DND-41 (cell line): ENCODE results near the gene CCDC69.
"Not testable (repeated sequence)": the region's sequence is repeated elsewhere in the genome, so short reads cannot be mapped to it uniquely, and the experiment has no call there.

ENCODE experiments used
- ATAC-seq: fragments of 200-7000 bp; cut with Tn5 transposase; 3 replicates; pipeline ENCODE4 v1.9.1; 2021; ENCODE audit warnings: low read depth; ENCODE audit not compliant: insufficient read depth
- DNase-seq: peaks from one replicate; pipeline ENCODE4 v3.0.0-alpha.2; 2020
- H2AFZ ChIP-seq: 2 replicates; pipeline ENCODE4 v1.6.0; 2012; ENCODE audit warnings: low read depth, low read length
- H3K27ac ChIP-seq: 2 replicates; pipeline ENCODE4 v1.5.1; 2012; ENCODE audit warnings: low read length, inconsistent platforms
- H3K27me3 ChIP-seq: fragments of 200-600 bp; sonication (generic); 2 replicates; pipeline ENCODE4 v1.6.0; 2012; ENCODE audit warnings: low read length, mild to moderate bottlenecking, inconsistent platforms; ENCODE audit not compliant: insufficient read depth, poor library complexity
- H3K36me3 ChIP-seq: 2 replicates; pipeline ENCODE4 v1.5.1; 2012; ENCODE audit warnings: low read length, inconsistent platforms; ENCODE audit not compliant: insufficient read depth
- H3K4me1 ChIP-seq: 2 replicates; pipeline ENCODE4 v1.5.1; 2012; ENCODE audit warnings: mild to moderate bottlenecking, low read length; ENCODE audit not compliant: insufficient read depth
- H3K4me2 ChIP-seq: 2 replicates; pipeline ENCODE4 v1.6.0; 2012; ENCODE audit warnings: mild to moderate bottlenecking, moderate library complexity, low read length, inconsistent platforms; ENCODE audit not compliant: insufficient read depth
- H3K4me3 ChIP-seq, 2 experiments: fragments of 200-600 bp in 1 of 2; shearing (Covaris generic) in 1 of 2; 2 replicates each; pipeline ENCODE4 v1.5.1; 2012 to 2016; ENCODE audit warnings: inconsistent platforms in 2 of 2, low read length in 2 of 2, mild to moderate bottlenecking in 2 of 2, low read depth in 1 of 2, moderate library complexity in 1 of 2
- H3K79me2 ChIP-seq: 2 replicates; pipeline ENCODE4 v1.6.0; 2012; ENCODE audit warnings: low read length, inconsistent platforms; ENCODE audit not compliant: insufficient read depth
- H3K9ac ChIP-seq: 2 replicates; pipeline ENCODE4 v1.6.0; 2012; ENCODE audit warnings: low read depth, mild to moderate bottlenecking, inconsistent platforms, low read length, moderate library complexity
- H3K9me3 ChIP-seq: 2 replicates; pipeline ENCODE4 v1.5.1; 2012; ENCODE audit warnings: low read length, moderate library complexity, mild to moderate bottlenecking, inconsistent platforms; ENCODE audit not compliant: insufficient read depth, severe bottlenecking
- H4K20me1 ChIP-seq: 2 replicates; pipeline ENCODE4 v1.6.0; 2012; ENCODE audit warnings: low read length; ENCODE audit not compliant: insufficient read depth
- CTCF ChIP-seq: IDR thresholded peaks from 2 replicates; pipeline ENCODE4 v1.5.1; 2012; ENCODE audit warnings: borderline replicate concordance, low read length, moderate library complexity, mild to moderate bottlenecking; ENCODE audit not compliant: poor library complexity, severe bottlenecking; ENCODE audit errors: extremely low read depth
- EZH2 ChIP-seq: IDR thresholded peaks from 3 replicates; pipeline ENCODE4 v1.6.1; 2012; ENCODE audit warnings: borderline replicate concordance, low read depth, mild to moderate bottlenecking, moderate library complexity, low read length, inconsistent platforms; ENCODE audit not compliant: severe bottlenecking

Gene CCDC69

GRCh38 chr5:151238303-151238741 lies 14.4 kb upstream of the CCDC69 start:
- Histone ChIP-seq H3K4me2 (no peak overlapping the region), H3K4me3 (no peak overlapping the region), H3K9me3 (no peaks in the 10 kb centered on the region), H3K9ac (no peak overlapping the region), H3K79me2 (peaks cover 100% of the 10 kb centered on the region), H3K4me1 (peaks cover 13% of the 10 kb centered on the region; the same call in 1 of the 2 replicates), H3K36me3 (peaks cover 99% of the 10 kb centered on the region), H4K20me1 (peaks cover 76% of the 10 kb centered on the region), H3K27ac (peak overlapping the region; percentile 25), H3K27me3 (no peaks in the 10 kb centered on the region), H2AFZ (no peak overlapping the region)
- no peak for TF ChIP-seq CTCF
- TF ChIP-seq EZH2 = no peak
- ATAC-seq (no peak), DNase-seq (no peak)

GRCh38 chr5:151237685-151238084 lies 13.8 kb upstream of the CCDC69 start:
- Histone ChIP-seq H3K36me3 (peaks cover 99% of the 10 kb centered on the region), H4K20me1 (peaks cover 77% of the 10 kb centered on the region), H3K27me3 (no peaks in the 10 kb centered on the region), H3K9ac (no peak overlapping the region), H3K79me2 (peaks cover 100% of the 10 kb centered on the region), H3K27ac (0 out of 2 replicates have a peak overlapping the region, but pooled peaks have one; percentile 3), H3K4me1 (peaks cover 17% of the 10 kb centered on the region; the same call in 1 of the 2 replicates), H2AFZ (no peak overlapping the region), H3K9me3 (no peaks in the 10 kb centered on the region), H3K4me2 (no peak overlapping the region), H3K4me3 (no peak overlapping the region)
- TF ChIP-seq CTCF = no peak
- DNase-seq = no peak
- no peak for ATAC-seq

GRCh38 chr5:151236888-151237287 lies 13.0 kb upstream of the CCDC69 start:
- Histone ChIP-seq H3K79me2 (peaks cover 100% of the 10 kb centered on the region), H2AFZ (no peak overlapping the region), H3K4me3 (no peak overlapping the region), H3K4me2 (no peak overlapping the region), H3K27me3 (no peaks in the 10 kb centered on the region), H4K20me1 (peaks cover 82% of the 10 kb centered on the region), H3K4me1 (peaks cover 17% of the 10 kb centered on the region; the same call in 1 of the 2 replicates), H3K27ac (no peak overlapping the region), H3K36me3 (peaks cover 99% of the 10 kb centered on the region), H3K9ac (no peak overlapping the region), H3K9me3 (no peaks in the 10 kb centered on the region)
- no peak for ATAC-seq
- DNase-seq = no peak
- no peak for TF ChIP-seq EZH2
- TF ChIP-seq CTCF = no peak

- Histone ChIP-seq H3K36me3 (peaks cover 99% of the 10 kb centered on the region), H4K20me1 (peaks cover 82% of the 10 kb centered on the region), H3K27ac (peak overlapping the region; percentile 41; the same call in 1 of the 2 replicates), H3K4me1 (peaks cover 17% of the 10 kb centered on the region; the same call in 1 of the 2 replicates), H3K79me2 (peaks cover 100% of the 10 kb centered on the region)
- H3K9ac ChIP-seq, H2AFZ ChIP-seq, H3K9me3 ChIP-seq, DNase-seq, H3K4me3 ChIP-seq, H3K4me2 ChIP-seq, H3K27me3 ChIP-seq, ATAC-seq: not testable (repeated sequence)
These were observed 11.3 kb upstream of the CCDC69 start for GRCh38 chr5:151235239-151235571.
